Neural cell (in vitro differentiated cells): Measurements from ENCODE around the gene ERFL. TPM values are rescaled to one million over a fixed set of nuclear protein-coding genes. Genes with fewer than 3 reads are reported as not detected.

Source experiments
- H2AFZ ChIP-seq: fragments of 200-600, 300-800 bp; sonication (generic), shearing (Covaris generic); 2 replicates; pipeline ENCODE4 v1.6.0; 2014; ENCODE audit warnings: low read depth, mild to moderate bottlenecking, antibody characterized with exemption, low read length, moderate library complexity
- H3F3A ChIP-seq: fragments of 200-600 bp; shearing (Covaris generic); 2 replicates; pipeline ENCODE4 v1.6.1; 2016; ENCODE audit warnings: mild to moderate bottlenecking, moderate library complexity, mixed read lengths, antibody characterized with exemption, low read length; ENCODE audit not compliant: insufficient read depth, poor library complexity, severe bottlenecking
- H3K27ac ChIP-seq: fragments of 200-600, 300-800 bp; sonication (generic), shearing (Covaris generic); 2 replicates; pipeline ENCODE4 v1.5.1; 2014; ENCODE audit warnings: mild to moderate bottlenecking, low read length, moderate library complexity
- H3K27me3 ChIP-seq: fragments of 300-800, 200-600 bp; sonication (generic), shearing (Covaris generic); 2 replicates; pipeline ENCODE4 v1.6.0; 2014; ENCODE audit warnings: mild to moderate bottlenecking, low read depth, low read length, moderate library complexity; ENCODE audit not compliant: insufficient read depth
- H3K36me3 ChIP-seq: fragments of 300-800, 200-600 bp; sonication (generic), shearing (Covaris generic); 2 replicates; pipeline ENCODE4 v1.5.1; 2014; ENCODE audit warnings: mild to moderate bottlenecking, antibody characterized with exemption, low read length, moderate library complexity; ENCODE audit not compliant: insufficient read depth
- H3K4me2 ChIP-seq: fragments of 300-800, 200-600 bp; sonication (generic), shearing (Covaris generic); 2 replicates; pipeline ENCODE4 v1.6.0; 2014; ENCODE audit warnings: mild to moderate bottlenecking, low read length
- H3K4me3 ChIP-seq: fragments of 300-800, 200-600 bp; sonication (generic), shearing (Covaris generic); 2 replicates; pipeline ENCODE4 v1.5.1; 2014; ENCODE audit warnings: mild to moderate bottlenecking, low read length, moderate library complexity
- H3K79me2 ChIP-seq: fragments of 200-600 bp; shearing (Covaris generic); replicated peaks from 2 replicates; pipeline ENCODE4 v1.6.0; 2014; ENCODE audit warnings: mild to moderate bottlenecking, low read length, moderate library complexity; ENCODE audit not compliant: insufficient read depth
- H3K9ac ChIP-seq: fragments of 300-800, 200-600 bp; sonication (generic), shearing (Covaris generic); 2 replicates; pipeline ENCODE4 v1.6.1; 2016; ENCODE audit warnings: mild to moderate bottlenecking, low read length, mixed read lengths
- H3K9me2 ChIP-seq: fragments of 200-600 bp; shearing (Covaris generic); 2 replicates; pipeline ENCODE4 v1.6.1; 2016; ENCODE audit warnings: mild to moderate bottlenecking, low read length, mixed read lengths; ENCODE audit not compliant: insufficient read depth
- H3K9me3 ChIP-seq: fragments of 200-600, 300-800 bp; sonication (generic), shearing (Covaris generic); 2 replicates; pipeline ENCODE4 v1.6.1; 2016; ENCODE audit warnings: mild to moderate bottlenecking, mixed run types, low read length, moderate library complexity, mixed read lengths
- H4K20me1 ChIP-seq: fragments of 200-600 bp; shearing (Covaris generic); 2 replicates; pipeline ENCODE4 v1.6.1; 2016; ENCODE audit warnings: mild to moderate bottlenecking, mixed run types; ENCODE audit not compliant: insufficient read depth
- EP300 ChIP-seq: fragments of 450-650 bp; conservative IDR thresholded peaks from 2 replicates; pipeline ENCODE4 v1.6.1; 2014; ENCODE audit warnings: antibody characterized with exemption, mild to moderate bottlenecking, moderate library complexity; ENCODE audit not compliant: poor library complexity, severe bottlenecking
- EZH2 ChIP-seq: fragments of 200-600, 300-800 bp; shearing (Covaris generic), sonication (generic); IDR thresholded peaks from 2 replicates; pipeline ENCODE4 v1.6.1; 2014; ENCODE audit warnings: antibody characterized with exemption, low read length, borderline replicate concordance, mild to moderate bottlenecking; ENCODE audit not compliant: insufficient read depth, poor library complexity, severe bottlenecking
- MXI1 ChIP-seq: fragments of 450-650 bp; conservative IDR thresholded peaks from 2 replicates; pipeline ENCODE4 v1.6.1; 2014; ENCODE audit warnings: antibody characterized with exemption, mild to moderate bottlenecking; ENCODE audit not compliant: poor library complexity, severe bottlenecking
- POLR2AphosphoS5 ChIP-seq: IDR thresholded peaks from 2 replicates; pipeline ENCODE4 v1.6.1; 2012
- RAD21 ChIP-seq: fragments of 450-650 bp; conservative IDR thresholded peaks from 2 replicates; pipeline ENCODE4 v1.6.1; 2014; ENCODE audit warnings: antibody characterized with exemption, mild to moderate bottlenecking, moderate library complexity
- SMC3 ChIP-seq: fragments of 450-650 bp; conservative IDR thresholded peaks from 2 replicates; pipeline ENCODE4 v1.6.1; 2014; ENCODE audit warnings: antibody characterized with exemption, mild to moderate bottlenecking, moderate library complexity; ENCODE audit not compliant: poor library complexity
- TAF1 ChIP-seq: IDR thresholded peaks from 2 replicates; pipeline ENCODE4 v1.6.1; 2012; ENCODE audit warnings: low read depth
- polyA plus RNA-seq: library from polyadenylated mRNA; depleted of rRNA; stranded (reverse); fragments of >200 nt; gene quantifications from 2 replicates; pipeline ENCODE4 v1.2.3, GENCODE V29; 2014
- TF ChIP-seq, protein P1 (sequence below): IDR thresholded peaks from 2 replicates; pipeline ENCODE4 v1.6.1; 2012; ENCODE audit warnings: borderline replicate concordance
- TF ChIP-seq, protein P2 (sequence below): fragments of 450-650 bp; IDR thresholded peaks from 2 replicates; pipeline ENCODE4 v1.5.1; 2014; ENCODE audit warnings: antibody characterized with exemption, mild to moderate bottlenecking, moderate library complexity; ENCODE audit not compliant: poor library complexity, severe bottlenecking

Gene ERFL
- polyA plus RNA-seq, 1 donor from 2014 or later = 0.31 TPM

DNA sequence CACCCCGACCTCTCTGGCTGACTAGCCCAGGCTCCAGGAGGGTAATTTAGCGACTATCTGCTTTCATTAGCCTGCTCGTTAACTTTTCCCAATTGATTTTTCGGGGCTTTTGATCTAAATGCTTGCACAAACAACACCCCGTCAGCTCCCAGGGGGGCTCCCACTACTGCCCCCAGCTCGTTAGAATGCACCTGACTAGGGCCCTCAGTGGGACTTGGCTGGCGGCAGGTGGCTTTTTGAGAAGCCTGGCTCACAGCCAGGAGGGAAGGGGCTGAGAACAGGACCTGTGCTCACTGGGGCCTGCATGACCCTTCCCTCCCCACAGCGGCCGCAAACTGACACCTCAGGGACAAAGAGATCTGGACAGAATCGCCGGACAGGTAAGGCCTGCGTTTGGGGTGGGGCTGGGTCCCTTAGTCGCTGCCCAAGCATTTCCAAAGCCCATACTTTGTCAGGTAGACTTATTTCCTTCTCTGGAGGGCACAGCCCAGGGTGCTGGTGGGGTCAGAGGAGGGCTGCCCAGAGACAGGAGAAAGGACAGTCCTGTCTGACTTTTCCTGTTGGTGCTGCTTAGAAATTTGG is 58.8 kb downstream of the ERFL start:
- H3K27me3 ChIP-seq = no peaks in the 10 kb centered on the region
- no peak for TF ChIP-seq SMC3
- TF ChIP-seq EZH2 = no peak
- TF ChIP-seq RAD21 = no peak
- TF ChIP-seq POLR2AphosphoS5 = no peak
- peaks cover 3% of the 10 kb centered on the region for H3K79me2 ChIP-seq
- no peaks in the 10 kb centered on the region for H4K20me1 ChIP-seq
- no peaks in the 10 kb centered on the region for H3K36me3 ChIP-seq
- H2AFZ ChIP-seq = no peak overlapping the region
- no peaks in the 10 kb centered on the region for H3K9me3 ChIP-seq
- no peak overlapping the region for H3K9ac ChIP-seq
- no peaks in the 10 kb centered on the region for H3F3A ChIP-seq
- no peak overlapping the region for H3K4me3 ChIP-seq
- H3K4me2 ChIP-seq = no peak overlapping the region
- no peaks in the 10 kb centered on the region for H3K9me2 ChIP-seq
- no peak overlapping the region for H3K27ac ChIP-seq

DNA sequence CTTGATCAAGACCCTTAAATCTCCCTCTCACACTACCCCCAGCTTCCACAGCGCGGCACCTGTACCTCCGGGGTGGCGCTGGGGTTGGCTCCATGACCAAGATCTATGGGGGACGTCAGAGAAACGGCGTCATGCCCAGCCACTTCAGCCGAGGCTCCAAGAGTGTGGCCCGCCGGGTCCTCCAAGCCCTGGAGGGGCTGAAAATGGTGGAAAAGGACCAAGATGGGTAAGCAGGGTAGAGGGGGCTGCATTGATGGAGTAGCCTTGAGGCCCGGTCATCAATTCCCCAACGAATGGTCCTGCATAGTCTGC is 59.3 kb downstream of the ERFL start:
- no peak overlapping the region for H2AFZ ChIP-seq
- no peak overlapping the region for H3K9ac ChIP-seq
- TF ChIP-seq POLR2AphosphoS5 (no peak), EZH2 (no peak), MXI1 (no peak), SMC3 (no peak), EP300 (no peak), TAF1 (no peak), RAD21 (no peak)
- TF ChIP-seq, protein P1, sequence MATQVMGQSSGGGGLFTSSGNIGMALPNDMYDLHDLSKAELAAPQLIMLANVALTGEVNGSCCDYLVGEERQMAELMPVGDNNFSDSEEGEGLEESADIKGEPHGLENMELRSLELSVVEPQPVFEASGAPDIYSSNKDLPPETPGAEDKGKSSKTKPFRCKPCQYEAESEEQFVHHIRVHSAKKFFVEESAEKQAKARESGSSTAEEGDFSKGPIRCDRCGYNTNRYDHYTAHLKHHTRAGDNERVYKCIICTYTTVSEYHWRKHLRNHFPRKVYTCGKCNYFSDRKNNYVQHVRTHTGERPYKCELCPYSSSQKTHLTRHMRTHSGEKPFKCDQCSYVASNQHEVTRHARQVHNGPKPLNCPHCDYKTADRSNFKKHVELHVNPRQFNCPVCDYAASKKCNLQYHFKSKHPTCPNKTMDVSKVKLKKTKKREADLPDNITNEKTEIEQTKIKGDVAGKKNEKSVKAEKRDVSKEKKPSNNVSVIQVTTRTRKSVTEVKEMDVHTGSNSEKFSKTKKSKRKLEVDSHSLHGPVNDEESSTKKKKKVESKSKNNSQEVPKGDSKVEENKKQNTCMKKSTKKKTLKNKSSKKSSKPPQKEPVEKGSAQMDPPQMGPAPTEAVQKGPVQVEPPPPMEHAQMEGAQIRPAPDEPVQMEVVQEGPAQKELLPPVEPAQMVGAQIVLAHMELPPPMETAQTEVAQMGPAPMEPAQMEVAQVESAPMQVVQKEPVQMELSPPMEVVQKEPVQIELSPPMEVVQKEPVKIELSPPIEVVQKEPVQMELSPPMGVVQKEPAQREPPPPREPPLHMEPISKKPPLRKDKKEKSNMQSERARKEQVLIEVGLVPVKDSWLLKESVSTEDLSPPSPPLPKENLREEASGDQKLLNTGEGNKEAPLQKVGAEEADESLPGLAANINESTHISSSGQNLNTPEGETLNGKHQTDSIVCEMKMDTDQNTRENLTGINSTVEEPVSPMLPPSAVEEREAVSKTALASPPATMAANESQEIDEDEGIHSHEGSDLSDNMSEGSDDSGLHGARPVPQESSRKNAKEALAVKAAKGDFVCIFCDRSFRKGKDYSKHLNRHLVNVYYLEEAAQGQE = no peak
- TF ChIP-seq, protein P2, sequence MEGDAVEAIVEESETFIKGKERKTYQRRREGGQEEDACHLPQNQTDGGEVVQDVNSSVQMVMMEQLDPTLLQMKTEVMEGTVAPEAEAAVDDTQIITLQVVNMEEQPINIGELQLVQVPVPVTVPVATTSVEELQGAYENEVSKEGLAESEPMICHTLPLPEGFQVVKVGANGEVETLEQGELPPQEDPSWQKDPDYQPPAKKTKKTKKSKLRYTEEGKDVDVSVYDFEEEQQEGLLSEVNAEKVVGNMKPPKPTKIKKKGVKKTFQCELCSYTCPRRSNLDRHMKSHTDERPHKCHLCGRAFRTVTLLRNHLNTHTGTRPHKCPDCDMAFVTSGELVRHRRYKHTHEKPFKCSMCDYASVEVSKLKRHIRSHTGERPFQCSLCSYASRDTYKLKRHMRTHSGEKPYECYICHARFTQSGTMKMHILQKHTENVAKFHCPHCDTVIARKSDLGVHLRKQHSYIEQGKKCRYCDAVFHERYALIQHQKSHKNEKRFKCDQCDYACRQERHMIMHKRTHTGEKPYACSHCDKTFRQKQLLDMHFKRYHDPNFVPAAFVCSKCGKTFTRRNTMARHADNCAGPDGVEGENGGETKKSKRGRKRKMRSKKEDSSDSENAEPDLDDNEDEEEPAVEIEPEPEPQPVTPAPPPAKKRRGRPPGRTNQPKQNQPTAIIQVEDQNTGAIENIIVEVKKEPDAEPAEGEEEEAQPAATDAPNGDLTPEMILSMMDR = no peak
- H3K9me3 ChIP-seq = no peaks in the 10 kb centered on the region
- no peak overlapping the region for H3K27ac ChIP-seq
- peaks cover 6% of the 10 kb centered on the region for H3K79me2 ChIP-seq
- no peaks in the 10 kb centered on the region for H3K9me2 ChIP-seq
- H3K27me3 ChIP-seq = no peaks in the 10 kb centered on the region
- H3F3A ChIP-seq = no peaks in the 10 kb centered on the region
- no peaks in the 10 kb centered on the region for H4K20me1 ChIP-seq
- no peak overlapping the region for H3K4me3 ChIP-seq
- H3K36me3 ChIP-seq = no peaks in the 10 kb centered on the region
- H3K4me2 ChIP-seq = no peak overlapping the region
